ENCODE data around the gene GALK1. TPM values are rescaled to one million over a fixed set of nuclear protein-coding genes. Genes with fewer than 3 reads are reported as not detected.
"Not testable (repeated sequence)": the region's sequence is repeated elsewhere in the genome, so short reads cannot be mapped to it uniquely, and the experiment has no call there.

The GALK1 gene
- total RNA-seq, 4 donors from 2014 or later, result 50.1 to 81.9 (median 64.1) TPM

- Histone ChIP-seq H3K4me3 (no peak overlapping the region), H3K9me3 (no peaks in the 10 kb centered on the region), H3K36me3 (peaks cover 0 to 32% (median 0%) of the 10 kb centered on the region in 3 donors), H3K4me1 (peaks cover 4 to 35% (median 16%) of the 10 kb centered on the region in 4 donors), H3K27ac (peak overlapping the region in 3 of 4 donors; percentile 12 to 100 (median 100)), H3K27me3 (no peaks in the 10 kb centered on the region)
- no peak for DNase-seq
- TF ChIP-seq POLR2A (IDR thresholded peaks at IDR 0.05), result no peak
- TF ChIP-seq, protein P1, sequence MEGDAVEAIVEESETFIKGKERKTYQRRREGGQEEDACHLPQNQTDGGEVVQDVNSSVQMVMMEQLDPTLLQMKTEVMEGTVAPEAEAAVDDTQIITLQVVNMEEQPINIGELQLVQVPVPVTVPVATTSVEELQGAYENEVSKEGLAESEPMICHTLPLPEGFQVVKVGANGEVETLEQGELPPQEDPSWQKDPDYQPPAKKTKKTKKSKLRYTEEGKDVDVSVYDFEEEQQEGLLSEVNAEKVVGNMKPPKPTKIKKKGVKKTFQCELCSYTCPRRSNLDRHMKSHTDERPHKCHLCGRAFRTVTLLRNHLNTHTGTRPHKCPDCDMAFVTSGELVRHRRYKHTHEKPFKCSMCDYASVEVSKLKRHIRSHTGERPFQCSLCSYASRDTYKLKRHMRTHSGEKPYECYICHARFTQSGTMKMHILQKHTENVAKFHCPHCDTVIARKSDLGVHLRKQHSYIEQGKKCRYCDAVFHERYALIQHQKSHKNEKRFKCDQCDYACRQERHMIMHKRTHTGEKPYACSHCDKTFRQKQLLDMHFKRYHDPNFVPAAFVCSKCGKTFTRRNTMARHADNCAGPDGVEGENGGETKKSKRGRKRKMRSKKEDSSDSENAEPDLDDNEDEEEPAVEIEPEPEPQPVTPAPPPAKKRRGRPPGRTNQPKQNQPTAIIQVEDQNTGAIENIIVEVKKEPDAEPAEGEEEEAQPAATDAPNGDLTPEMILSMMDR (IDR thresholded peaks at IDR 0.05), result no peak
These were observed 15.2 kb upstream of the GALK1 start for GRCh38 chr17:75779987-75780889.

DNA sequence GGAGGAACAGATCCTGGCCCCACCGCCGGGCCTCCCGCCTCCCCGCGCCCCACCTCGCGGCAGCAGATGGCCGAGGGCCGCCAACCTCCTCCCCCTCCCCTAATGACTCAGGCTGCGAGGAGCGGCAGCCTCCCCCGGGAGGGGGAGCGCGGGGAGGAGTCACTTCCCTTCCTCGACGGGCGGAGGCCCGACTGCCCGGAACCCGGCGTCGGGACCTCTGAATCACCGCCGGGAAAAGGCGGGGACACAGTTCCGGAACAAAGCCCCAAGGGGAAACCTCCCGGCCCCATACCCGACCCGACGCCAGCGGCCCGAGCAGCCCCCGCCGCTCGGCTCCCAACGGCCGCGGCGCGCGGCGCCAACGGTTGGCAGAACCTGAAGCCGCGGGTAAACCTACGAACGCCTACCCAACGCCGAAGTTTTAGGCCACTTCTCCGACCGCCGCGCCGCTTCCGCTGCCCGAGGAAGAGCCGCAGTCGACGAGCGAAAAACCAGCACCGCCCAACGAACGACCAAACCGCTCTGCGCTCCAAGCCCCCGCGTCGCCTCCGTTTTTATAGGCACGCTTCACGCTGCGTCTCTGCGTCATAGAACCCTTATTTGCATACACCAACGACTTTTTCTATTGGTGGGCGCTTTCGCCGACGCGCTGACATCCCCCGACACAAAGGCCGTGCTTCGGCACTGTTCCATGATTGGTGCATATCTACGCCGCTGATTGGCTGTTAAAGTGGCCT is 14.4 kb upstream of the GALK1 start:
- TF ChIP-seq, protein P1 (IDR thresholded peaks at IDR 0.05), result peak in 1 of 6 experiments; percentile 8
- TF ChIP-seq POLR2A (IDR thresholded peaks at IDR 0.05), result peak; percentile 100
- no peaks in the 10 kb centered on the region for H3K27me3 ChIP-seq
- peaks cover 4 to 34% (median 16%) of the 10 kb centered on the region in 4 donors for H3K4me1 ChIP-seq
- peak; percentile 93 to 98 (median 95) for DNase-seq
- H3K27ac ChIP-seq, result peak overlapping the region; percentile 97 to 100 (median 100)
- H3K36me3 ChIP-seq, result peaks cover 0 to 36% (median 0%) of the 10 kb centered on the region in 3 donors
- H3K4me3 ChIP-seq, result peak overlapping the region; percentile 78 to 95 (median 88)
- H3K9me3 ChIP-seq, result no peaks in the 10 kb centered on the region

GRCh38 chr17:75778861-75779249 is 13.9 kb upstream of the GALK1 start:
- peaks cover 0 to 36% (median 0%) of the 10 kb centered on the region in 3 donors for H3K36me3 ChIP-seq
- H3K27ac ChIP-seq, result peak overlapping the region; percentile 97 to 100 (median 100)
- DNase-seq, result peak in 1 of 3 donors; percentile 48
- TF ChIP-seq, protein P1 (IDR thresholded peaks at IDR 0.05), result peak; percentile 35 to 79 (median 58)
- TF ChIP-seq POLR2A (IDR thresholded peaks at IDR 0.05), result no peak
- peak overlapping the region; percentile 78 to 95 (median 88) for H3K4me3 ChIP-seq
- peaks cover under 1 to 31% (median 14%) of the 10 kb centered on the region in 4 donors for H3K4me1 ChIP-seq
- no peaks in the 10 kb centered on the region for H3K9me3 ChIP-seq
- H3K27me3 ChIP-seq, result no peaks in the 10 kb centered on the region

- Histone ChIP-seq H3K36me3 (peaks cover 0 to 36% (median 0%) of the 10 kb centered on the region in 3 donors), H3K4me1 (peaks cover 0 to 27% (median 11%) of the 10 kb centered on the region in 4 donors)
- not testable (repeated sequence) for DNase-seq
These were observed 13.3 kb upstream of the GALK1 start for GRCh38 chr17:75778066-75778860.

GRCh38 chr17:75777296-75777922 is 12.4 kb upstream of the GALK1 start:
- Histone ChIP-seq H3K27me3 (no peaks in the 10 kb centered on the region), H3K36me3 (peaks cover 0 to 36% (median 0%) of the 10 kb centered on the region in 3 donors), H3K27ac (peak overlapping the region in 3 of 4 donors; percentile 17 to 46 (median 17)), H3K4me3 (peak overlapping the region; percentile 78 to 95 (median 88)), H3K4me1 (peaks cover 0 to 29% (median 10%) of the 10 kb centered on the region in 4 donors), H3K9me3 (no peaks in the 10 kb centered on the region)
- DNase-seq, result no peak
- no peak for TF ChIP-seq POLR2A (IDR thresholded peaks at IDR 0.05)
- TF ChIP-seq, protein P1 (IDR thresholded peaks at IDR 0.05), result no peak

More at GRCh38 chr17:75778066-75778860, 13.3 kb upstream of the GALK1 start:
- Histone ChIP-seq H3K27ac (peak overlapping the region; percentile 97 to 100 (median 100)), H3K4me3 (peak overlapping the region; percentile 78 to 95 (median 88))
- not testable (repeated sequence) for H3K9me3 ChIP-seq, H3K27me3 ChIP-seq

Data from Peyer's patch (tissue), 4 donors.